HEK293 (cell line): Measurements from ENCODE around the gene ANAPC10.

Experiments
- KLF9 ChIP-seq: fragments of 450-650 bp; formaldehyde crosslinking; IDR thresholded peaks from 2 replicates; pipeline ENCODE4 v1.5.1; 2016; ENCODE audit warnings: missing biosample characterization, missing genetic modification characterization, low read depth
- SETDB1 ChIP-seq: IDR thresholded peaks from one replicate; pipeline ENCODE4 v1.6.1; 2017; ENCODE audit warnings: mild to moderate bottlenecking, low read length, moderate library complexity, mixed read lengths; ENCODE audit not compliant: insufficient read length
- ZNF121 ChIP-seq: fragments of 450-650 bp; formaldehyde crosslinking; IDR thresholded peaks from 2 replicates; pipeline ENCODE4 v1.5.1; 2016; ENCODE audit warnings: missing biosample characterization, missing genetic modification characterization
- ZNF302 ChIP-seq: fragments of 450-650 bp; formaldehyde crosslinking; IDR thresholded peaks from 2 replicates; pipeline ENCODE4 v1.5.1; 2016; ENCODE audit warnings: missing biosample characterization, missing genetic modification characterization, low read depth
- ZNF785 ChIP-seq: fragments of 450-650 bp; formaldehyde crosslinking; IDR thresholded peaks from 2 replicates; pipeline ENCODE4 v1.5.1; 2016; ENCODE audit warnings: missing biosample characterization, missing genetic modification characterization
- TF ChIP-seq, protein P1 (sequence below): fragments of 450-650 bp; formaldehyde crosslinking; IDR thresholded peaks from 2 replicates; pipeline ENCODE4 v1.5.1; 2016; ENCODE audit warnings: missing biosample characterization, missing genetic modification characterization
- TF ChIP-seq, protein P2 (sequence below): fragments of 450-650 bp; formaldehyde crosslinking; IDR thresholded peaks from 2 replicates; pipeline ENCODE4 v1.5.1; 2016; ENCODE audit warnings: missing biosample characterization, missing genetic modification characterization
- TF ChIP-seq, protein P3 (sequence below): fragments of 450-650 bp; formaldehyde crosslinking; IDR thresholded peaks from 2 replicates; pipeline ENCODE4 v1.5.1; 2016; ENCODE audit warnings: missing biosample characterization, missing genetic modification characterization
- TF ChIP-seq, protein P4 (sequence below): IDR thresholded peaks from 2 replicates; pipeline ENCODE4 v1.6.1; 2011; ENCODE audit warnings: mild to moderate bottlenecking, low read depth, low read length, borderline replicate concordance

DNA sequence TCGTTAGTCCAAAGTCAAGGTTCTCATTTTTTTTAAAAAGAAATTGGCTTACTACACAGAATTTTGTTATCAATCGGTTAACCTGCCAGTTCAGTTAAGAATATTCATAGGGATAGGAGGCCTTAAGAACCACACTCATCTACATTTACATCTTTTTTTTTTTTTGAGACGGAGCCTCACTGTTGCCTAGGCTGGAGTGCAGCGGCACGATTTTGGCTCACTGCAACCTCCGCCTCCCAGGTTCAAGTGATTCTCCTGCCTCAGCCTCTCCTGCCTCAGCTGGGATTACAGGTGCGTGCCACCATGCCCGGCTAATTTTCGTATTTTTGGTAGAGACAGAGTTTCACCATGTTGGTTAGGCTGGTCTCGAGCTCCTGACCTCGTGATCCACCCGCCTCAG lies 33.9 kb upstream of the ANAPC10 start:
- TF ChIP-seq, protein P1, sequence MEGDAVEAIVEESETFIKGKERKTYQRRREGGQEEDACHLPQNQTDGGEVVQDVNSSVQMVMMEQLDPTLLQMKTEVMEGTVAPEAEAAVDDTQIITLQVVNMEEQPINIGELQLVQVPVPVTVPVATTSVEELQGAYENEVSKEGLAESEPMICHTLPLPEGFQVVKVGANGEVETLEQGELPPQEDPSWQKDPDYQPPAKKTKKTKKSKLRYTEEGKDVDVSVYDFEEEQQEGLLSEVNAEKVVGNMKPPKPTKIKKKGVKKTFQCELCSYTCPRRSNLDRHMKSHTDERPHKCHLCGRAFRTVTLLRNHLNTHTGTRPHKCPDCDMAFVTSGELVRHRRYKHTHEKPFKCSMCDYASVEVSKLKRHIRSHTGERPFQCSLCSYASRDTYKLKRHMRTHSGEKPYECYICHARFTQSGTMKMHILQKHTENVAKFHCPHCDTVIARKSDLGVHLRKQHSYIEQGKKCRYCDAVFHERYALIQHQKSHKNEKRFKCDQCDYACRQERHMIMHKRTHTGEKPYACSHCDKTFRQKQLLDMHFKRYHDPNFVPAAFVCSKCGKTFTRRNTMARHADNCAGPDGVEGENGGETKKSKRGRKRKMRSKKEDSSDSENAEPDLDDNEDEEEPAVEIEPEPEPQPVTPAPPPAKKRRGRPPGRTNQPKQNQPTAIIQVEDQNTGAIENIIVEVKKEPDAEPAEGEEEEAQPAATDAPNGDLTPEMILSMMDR (tag by site-specific recombination), result no peak
- TF ChIP-seq, protein P2, sequence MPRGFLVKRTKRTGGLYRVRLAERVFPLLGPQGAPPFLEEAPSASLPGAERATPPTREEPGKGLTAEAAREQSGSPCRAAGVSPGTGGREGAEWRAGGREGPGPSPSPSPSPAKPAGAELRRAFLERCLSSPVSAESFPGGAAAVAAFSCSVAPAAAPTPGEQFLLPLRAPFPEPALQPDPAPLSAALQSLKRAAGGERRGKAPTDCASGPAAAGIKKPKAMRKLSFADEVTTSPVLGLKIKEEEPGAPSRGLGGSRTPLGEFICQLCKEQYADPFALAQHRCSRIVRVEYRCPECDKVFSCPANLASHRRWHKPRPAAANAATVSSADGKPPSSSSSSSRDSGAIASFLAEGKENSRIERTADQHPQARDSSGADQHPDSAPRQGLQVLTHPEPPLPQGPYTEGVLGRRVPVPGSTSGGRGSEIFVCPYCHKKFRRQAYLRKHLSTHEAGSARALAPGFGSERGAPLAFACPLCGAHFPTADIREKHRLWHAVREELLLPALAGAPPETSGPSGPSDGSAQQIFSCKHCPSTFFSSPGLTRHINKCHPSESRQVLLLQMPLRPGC (tag by site-specific recombination), result no peak
- TF ChIP-seq SETDB1 (no peak), ZNF785 (tag by site-specific recombination) (no peak), ZNF121 (tag by site-specific recombination) (no peak), KLF9 (tag by site-specific recombination) (no peak), ZNF302 (tag by site-specific recombination) (no peak)
- TF ChIP-seq, protein P3, sequence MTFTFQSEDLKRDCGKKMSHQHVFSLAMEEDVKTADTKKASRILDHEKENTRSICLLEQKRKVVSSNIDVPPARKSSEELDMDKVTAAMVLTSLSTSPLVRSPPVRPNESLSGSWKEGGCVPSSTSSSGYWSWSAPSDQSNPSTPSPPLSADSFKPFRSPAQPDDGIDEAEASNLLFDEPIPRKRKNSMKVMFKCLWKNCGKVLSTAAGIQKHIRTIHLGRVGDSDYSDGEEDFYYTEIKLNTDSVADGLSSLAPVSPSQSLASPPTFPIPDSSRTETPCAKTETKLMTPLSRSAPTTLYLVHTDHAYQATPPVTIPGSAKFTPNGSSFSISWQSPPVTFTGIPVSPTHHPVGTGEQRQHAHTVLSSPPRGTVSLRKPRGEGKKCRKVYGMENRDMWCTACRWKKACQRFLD (tag by site-specific recombination), result no peak
- TF ChIP-seq, protein P4, sequence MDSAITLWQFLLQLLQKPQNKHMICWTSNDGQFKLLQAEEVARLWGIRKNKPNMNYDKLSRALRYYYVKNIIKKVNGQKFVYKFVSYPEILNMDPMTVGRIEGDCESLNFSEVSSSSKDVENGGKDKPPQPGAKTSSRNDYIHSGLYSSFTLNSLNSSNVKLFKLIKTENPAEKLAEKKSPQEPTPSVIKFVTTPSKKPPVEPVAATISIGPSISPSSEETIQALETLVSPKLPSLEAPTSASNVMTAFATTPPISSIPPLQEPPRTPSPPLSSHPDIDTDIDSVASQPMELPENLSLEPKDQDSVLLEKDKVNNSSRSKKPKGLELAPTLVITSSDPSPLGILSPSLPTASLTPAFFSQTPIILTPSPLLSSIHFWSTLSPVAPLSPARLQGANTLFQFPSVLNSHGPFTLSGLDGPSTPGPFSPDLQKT, result no peak
